Transverse colon (tissue), 4 donors: ENCODE measurements around the gene CNPPD1.

Experiments
- EP300 ChIP-seq: sonication (generic); formaldehyde crosslinking; IDR thresholded peaks from one replicate; pipeline ENCODE4 v1.6.1; 2017; ENCODE audit warnings: antibody characterized with exemption, low read depth
- POLR2A ChIP-seq: fragments of 450-650 bp; IDR thresholded peaks from one replicate; pipeline ENCODE4 v1.6.1; 2016; ENCODE audit warnings: antibody characterized with exemption, mild to moderate bottlenecking, moderate library complexity
- POLR2AphosphoS5 ChIP-seq, 3 donors: sonication (generic); formaldehyde crosslinking; IDR thresholded peaks; one replicate each; pipeline ENCODE4 v1.6.1; 2016; ENCODE audit warnings: antibody characterized with exemption in 3 of 3
- TF ChIP-seq, protein P1 (sequence below), 5 experiments: fragments of 200-600 bp in 3 of 5; fragments of 450-650 bp in 2 of 5; sonication (generic) in 3 of 5; IDR thresholded peaks; 1 replicate in 2 of 5; 2 replicates in 3 of 5; pipeline ENCODE4 v1.5.1; 2016 to 2017; ENCODE audit warnings: antibody characterized with exemption in 5 of 5, inconsistent platforms in 3 of 5, mild to moderate bottlenecking in 2 of 5, moderate library complexity in 1 of 5

DNA sequence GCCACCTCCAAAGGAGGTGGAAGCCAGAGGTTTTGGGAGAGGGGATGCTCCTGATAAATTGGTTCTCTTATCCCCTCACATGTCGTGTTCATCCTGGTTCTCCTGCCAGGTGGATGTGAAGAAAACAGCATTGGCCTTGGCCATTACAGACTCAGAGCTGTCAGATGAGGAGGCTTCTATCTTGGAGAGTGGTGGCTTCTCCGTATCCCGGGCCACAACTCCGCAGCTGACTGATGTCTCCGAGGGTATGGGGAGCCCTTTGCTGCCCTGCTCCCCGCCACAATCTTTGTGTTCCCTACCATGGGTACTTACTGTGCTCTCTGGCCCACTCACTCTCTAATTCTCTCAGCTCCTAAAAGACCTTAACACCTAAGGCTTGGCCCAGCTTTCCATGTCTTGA lies 4.8 kb upstream of the CNPPD1 start:
- TF ChIP-seq, protein P1, sequence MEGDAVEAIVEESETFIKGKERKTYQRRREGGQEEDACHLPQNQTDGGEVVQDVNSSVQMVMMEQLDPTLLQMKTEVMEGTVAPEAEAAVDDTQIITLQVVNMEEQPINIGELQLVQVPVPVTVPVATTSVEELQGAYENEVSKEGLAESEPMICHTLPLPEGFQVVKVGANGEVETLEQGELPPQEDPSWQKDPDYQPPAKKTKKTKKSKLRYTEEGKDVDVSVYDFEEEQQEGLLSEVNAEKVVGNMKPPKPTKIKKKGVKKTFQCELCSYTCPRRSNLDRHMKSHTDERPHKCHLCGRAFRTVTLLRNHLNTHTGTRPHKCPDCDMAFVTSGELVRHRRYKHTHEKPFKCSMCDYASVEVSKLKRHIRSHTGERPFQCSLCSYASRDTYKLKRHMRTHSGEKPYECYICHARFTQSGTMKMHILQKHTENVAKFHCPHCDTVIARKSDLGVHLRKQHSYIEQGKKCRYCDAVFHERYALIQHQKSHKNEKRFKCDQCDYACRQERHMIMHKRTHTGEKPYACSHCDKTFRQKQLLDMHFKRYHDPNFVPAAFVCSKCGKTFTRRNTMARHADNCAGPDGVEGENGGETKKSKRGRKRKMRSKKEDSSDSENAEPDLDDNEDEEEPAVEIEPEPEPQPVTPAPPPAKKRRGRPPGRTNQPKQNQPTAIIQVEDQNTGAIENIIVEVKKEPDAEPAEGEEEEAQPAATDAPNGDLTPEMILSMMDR (IDR thresholded peaks at IDR 0.05), result no peak
- TF ChIP-seq POLR2A (no peak), EP300 (no peak), POLR2AphosphoS5 (IDR thresholded peaks at IDR 0.05) (no peak)
